GM12878 (cell line): ENCODE data around the gene KLHL30. TPM values are rescaled to one million over a fixed set of nuclear protein-coding genes. Genes with fewer than 3 reads are reported as not detected.

Source experiments
- ATAC-seq: fragments of 200-7000 bp; cut with Tn5 transposase; 3 replicates; pipeline ENCODE4 v1.9.1; 2020; ENCODE audit warnings: mild to moderate bottlenecking, moderate library complexity
- BruUV-seq: library from RNA; stranded (reverse); fragments of 400-500 nt; replicated peaks from 2 replicates; lab custom pipeline; 2021; lab: Mats Ljungman, UMichigan
- CTCF ChIA-PET: fragments of 300-600 bp; sonication (Branson Sonifier 250); formaldehyde crosslinking; extraction: SDS; loops from one replicate; lab custom pipeline; 2021; ENCODE audit warnings: inconsistent platforms; lab: Yijun Ruan, JAX
- POLR2A ChIA-PET: fragments of 350-600 bp; formaldehyde crosslinking; extraction: SDS; loops from one replicate; lab custom pipeline; 2021; ENCODE audit warnings: inconsistent platforms; lab: Charles Lee
- RAD21 ChIA-PET: fragments of 300-600 bp; sonication (Branson Sonifier 250); formaldehyde crosslinking; loops from one replicate; lab custom pipeline; 2023; ENCODE audit warnings: antibody characterized with exemption; ENCODE audit not compliant: unreplicated experiment; lab: Charles Lee
- SMC1A ChIA-PET: fragments of 300-600 bp; sonication (Branson Sonifier 250); formaldehyde crosslinking; loops from one replicate; lab custom pipeline; 2023; ENCODE audit not compliant: unreplicated experiment, uncharacterized antibody; lab: Charles Lee
- DNase-seq: peaks from one replicate; pipeline ENCODE4 v3.0.0-alpha.2; 2011; ENCODE audit warnings: low read depth, low spot score
- FAIRE-seq: peaks from 3 replicates; lab custom pipeline; 2011; peaks lifted over from hg19 to GRCh38; lab: Jason Lieb, UNC
- H2AFZ ChIP-seq: 2 replicates; pipeline ENCODE4 v1.6.0; 2011; ENCODE audit warnings: low read depth, low read length, control low read depth; ENCODE audit not compliant: control insufficient read depth
- H3K27ac ChIP-seq: 2 replicates; pipeline ENCODE4 v1.5.1; 2011; ENCODE audit warnings: control low read depth; ENCODE audit not compliant: control insufficient read depth, insufficient read depth
- H3K27me3 ChIP-seq, 2 experiments: replicated peaks in 1 of 2; 2 replicates each; pipeline versions ENCODE4 v1.6.0 to v1.6.1; 2011; ENCODE audit warnings: low read length in 1 of 2; ENCODE audit not compliant: control insufficient read depth in 2 of 2, insufficient read depth in 2 of 2
- H3K36me3 ChIP-seq, 2 experiments: 2 replicates each; pipeline ENCODE4 v1.5.1; 2011; ENCODE audit warnings: low read length in 1 of 2; ENCODE audit not compliant: control insufficient read depth in 2 of 2, insufficient read depth in 2 of 2
- H3K4me1 ChIP-seq: 2 replicates; pipeline ENCODE4 v1.6.1; 2011; ENCODE audit warnings: mild to moderate bottlenecking, low read length, moderate library complexity, mixed read lengths; ENCODE audit not compliant: control insufficient read depth, insufficient read depth
- H3K4me2 ChIP-seq: 2 replicates; pipeline ENCODE4 v1.6.0; 2011; ENCODE audit warnings: control low read depth; ENCODE audit not compliant: control insufficient read depth, insufficient read depth
- H3K4me3 ChIP-seq: fragments of 200-600 bp; sonication (generic); 2 replicates; pipeline ENCODE4 v1.5.1; 2016
- H3K79me2 ChIP-seq: 2 replicates; pipeline ENCODE4 v1.6.0; 2011; ENCODE audit warnings: low read length; ENCODE audit not compliant: control insufficient read depth, insufficient read depth
- H3K9ac ChIP-seq: 2 replicates; pipeline ENCODE4 v1.8.0; 2011; ENCODE audit warnings: low read length, control low read depth, mixed read lengths; ENCODE audit not compliant: control insufficient read depth, insufficient read depth
- H3K9me3 ChIP-seq: replicated peaks from 3 replicates; pipeline ENCODE4 v1.5.1; 2011; ENCODE audit warnings: mild to moderate bottlenecking, low read length; ENCODE audit not compliant: control insufficient read depth, insufficient read depth
- H4K20me1 ChIP-seq: 2 replicates; pipeline ENCODE4 v1.6.0; 2011; ENCODE audit not compliant: control insufficient read depth, insufficient read depth
- ATF7 ChIP-seq: fragments of 450-650 bp; IDR thresholded peaks from 2 replicates; pipeline ENCODE4 v1.6.1; 2016; ENCODE audit warnings: low read depth, mild to moderate bottlenecking
- CHD2 ChIP-seq: IDR thresholded peaks from 2 replicates; pipeline ENCODE4 v1.6.1; 2011; ENCODE audit warnings: low read depth, low read length, improper control_type of control experiment, borderline replicate concordance
- MXI1 ChIP-seq: fragments of 150-350 bp; IDR thresholded peaks from 2 replicates; pipeline ENCODE4 v1.6.1; 2011; ENCODE audit warnings: low read depth, mild to moderate bottlenecking, inconsistent platforms, low read length, improper control_type of control experiment
- POU2F2 ChIP-seq: IDR thresholded peaks from 3 replicates; pipeline ENCODE4 v1.6.1; 2011; ENCODE audit warnings: low read depth, mild to moderate bottlenecking, low read length, borderline replicate concordance
- RFX5 ChIP-seq: IDR thresholded peaks from 2 replicates; pipeline ENCODE4 v1.6.1; 2011; ENCODE audit warnings: low read depth, low read length, improper control_type of control experiment
- WGBS: methylation state at CpG from one replicate; pipeline ENCODE4 v1.1.6; 2016; ENCODE audit warnings: low lambda C conversion rate; ENCODE audit not compliant: insufficient replicate concordance, insufficient coverage; ENCODE audit errors: missing lambda C conversion rate; 5-methylcytosine and 5-hydroxymethylcytosine counted together
- in situ Hi-C: fragments of 300-500 bp; cut with MboI; formaldehyde crosslinking; loops from 9 replicates; pipeline ENCODE4 v1.14.3; 2018; ENCODE audit warnings: mixed read lengths
- intact Hi-C: fragments of 100-400 bp; cut with micrococcal nuclease; formaldehyde crosslinking; loops from one replicate; pipeline ENCODE4 v1.14.2; 2022; ENCODE audit not compliant: unreplicated experiment
- polyA plus RNA-seq, 11 experiments: library from polyadenylated mRNA; depleted of rRNA in 4 of 11; unstranded in 6 of 11; stranded (reverse) in 5 of 11; fragments of >200 nt; fragmentation: Nextera tagmentation in 4 of 11; fragmentation: Illumina TruSeq in 1 of 11; extraction: Ambion mirVana in 4 of 11; extraction: Trizol in 1 of 11; gene quantifications; 1 replicate in 1 of 11; 2 replicates in 10 of 11; pipeline versions ENCODE4 v1.2.1 to v1.2.3, GENCODE V29; 2011 to 2016; ENCODE audit warnings: inconsistent platforms in 2 of 11, missing spikeins in 2 of 11, low read depth in 1 of 11
- total RNA-seq, 4 experiments: library from RNA; depleted of rRNA in 3 of 4; stranded (reverse); fragments of >200 nt in 3 of 4; fragmentation: Illumina TruSeq in 1 of 4; extraction: Trizol in 1 of 4; gene quantifications; 2 replicates each; pipeline versions ENCODE4 v1.2.1 to v1.2.3, GENCODE V29; 2013 to 2021
- TF ChIP-seq, protein P1 (sequence below): fragments of 450-650 bp; conservative IDR thresholded peaks from 2 replicates; pipeline ENCODE4 v1.6.1; 2017; ENCODE audit warnings: mild to moderate bottlenecking, moderate library complexity
- TF ChIP-seq, protein P2 (sequence below): fragments of 450-650 bp; IDR thresholded peaks from 2 replicates; pipeline ENCODE4 v1.6.1; 2017; ENCODE audit warnings: antibody characterized with exemption, mild to moderate bottlenecking, moderate library complexity

Gene KLHL30
- total and polyA plus RNA-seq, 10 of the 15 experiments (the other 5 are each of a cell fraction or from before 2014, with no cell fraction given) = 0.03 TPM; not detected in 9

DNA sequence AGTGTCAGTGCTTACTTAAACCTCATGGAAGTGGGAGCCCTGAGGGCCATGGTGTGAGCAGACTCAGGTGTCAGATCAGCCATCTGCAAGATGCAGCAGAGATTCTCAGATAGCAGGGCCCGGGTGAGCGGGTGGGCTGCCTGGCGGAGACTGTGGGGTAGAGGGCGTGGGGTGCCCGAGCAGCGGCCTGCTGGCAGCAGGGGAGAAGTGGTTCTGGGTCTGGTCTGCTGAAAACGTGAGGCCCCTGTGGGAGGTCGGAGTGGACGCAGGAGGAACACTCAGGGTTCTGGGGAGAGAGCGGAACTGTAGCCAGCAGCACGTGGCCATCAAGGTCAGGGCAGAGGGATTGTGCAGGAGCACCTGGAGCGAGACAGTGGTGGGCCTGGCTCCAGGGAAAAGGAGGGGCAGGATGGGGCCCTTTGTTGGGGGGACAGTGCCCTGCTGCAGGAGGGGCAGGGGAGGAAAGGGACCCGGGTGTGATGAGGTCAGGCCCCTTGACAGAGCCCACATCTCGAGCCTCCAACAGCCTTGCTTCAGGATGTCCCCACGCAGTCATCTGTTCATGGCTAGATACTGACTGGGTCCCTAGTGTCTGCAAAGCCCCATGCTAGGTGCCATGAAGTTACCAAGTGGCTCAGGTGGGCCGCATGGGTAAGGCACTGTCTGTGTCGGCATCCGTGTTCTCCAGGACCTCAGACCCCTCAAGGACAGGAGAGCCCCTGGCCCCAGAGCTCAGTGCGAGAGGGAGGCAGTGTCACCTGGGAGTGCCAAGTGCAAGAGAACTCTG lies 41.1 kb upstream of the KLHL30 start:
- ChIA-PET RAD21 (interaction anchor here (1.0 to 3.5 kb wide), 4 partner anchors 10 to 129 kb away, joined by 3 to 9 read pairs (median 8); partner anchors contain the start of gene SCLY), CTCF (interaction anchor here (1.6 kb wide), 1 partner anchor 239 kb away, joined by 4 read pairs; no protein-coding TSS in a partner anchor), POLR2A (no interaction called here), SMC1A (no interaction called here)
- Histone ChIP-seq H3K9ac (no peak overlapping the region), H3K79me2 (no peaks in the 10 kb centered on the region), H4K20me1 (no peaks in the 10 kb centered on the region), H3K9me3 (no peaks in the 10 kb centered on the region), H3K36me3 (peaks cover 0 to 2% of the 10 kb centered on the region in 2 experiments; a peak in 2 of 4 replicates), H3K27ac (no peak overlapping the region), H3K4me1 (peaks cover 11% of the 10 kb centered on the region), H3K4me3 (no peak overlapping the region), H3K4me2 (no peak overlapping the region), H2AFZ (no peak overlapping the region), H3K27me3 (no peaks in the 10 kb centered on the region)
- TF ChIP-seq MXI1 (no peak), RFX5 (no peak), POU2F2 (no peak), ATF7 (no peak), CHD2 (no peak)
- TF ChIP-seq, protein P1, sequence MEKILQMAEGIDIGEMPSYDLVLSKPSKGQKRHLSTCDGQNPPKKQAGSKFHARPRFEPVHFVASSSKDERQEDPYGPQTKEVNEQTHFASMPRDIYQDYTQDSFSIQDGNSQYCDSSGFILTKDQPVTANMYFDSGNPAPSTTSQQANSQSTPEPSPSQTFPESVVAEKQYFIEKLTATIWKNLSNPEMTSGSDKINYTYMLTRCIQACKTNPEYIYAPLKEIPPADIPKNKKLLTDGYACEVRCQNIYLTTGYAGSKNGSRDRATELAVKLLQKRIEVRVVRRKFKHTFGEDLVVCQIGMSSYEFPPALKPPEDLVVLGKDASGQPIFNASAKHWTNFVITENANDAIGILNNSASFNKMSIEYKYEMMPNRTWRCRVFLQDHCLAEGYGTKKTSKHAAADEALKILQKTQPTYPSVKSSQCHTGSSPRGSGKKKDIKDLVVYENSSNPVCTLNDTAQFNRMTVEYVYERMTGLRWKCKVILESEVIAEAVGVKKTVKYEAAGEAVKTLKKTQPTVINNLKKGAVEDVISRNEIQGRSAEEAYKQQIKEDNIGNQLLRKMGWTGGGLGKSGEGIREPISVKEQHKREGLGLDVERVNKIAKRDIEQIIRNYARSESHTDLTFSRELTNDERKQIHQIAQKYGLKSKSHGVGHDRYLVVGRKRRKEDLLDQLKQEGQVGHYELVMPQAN = no peak
- TF ChIP-seq, protein P2, sequence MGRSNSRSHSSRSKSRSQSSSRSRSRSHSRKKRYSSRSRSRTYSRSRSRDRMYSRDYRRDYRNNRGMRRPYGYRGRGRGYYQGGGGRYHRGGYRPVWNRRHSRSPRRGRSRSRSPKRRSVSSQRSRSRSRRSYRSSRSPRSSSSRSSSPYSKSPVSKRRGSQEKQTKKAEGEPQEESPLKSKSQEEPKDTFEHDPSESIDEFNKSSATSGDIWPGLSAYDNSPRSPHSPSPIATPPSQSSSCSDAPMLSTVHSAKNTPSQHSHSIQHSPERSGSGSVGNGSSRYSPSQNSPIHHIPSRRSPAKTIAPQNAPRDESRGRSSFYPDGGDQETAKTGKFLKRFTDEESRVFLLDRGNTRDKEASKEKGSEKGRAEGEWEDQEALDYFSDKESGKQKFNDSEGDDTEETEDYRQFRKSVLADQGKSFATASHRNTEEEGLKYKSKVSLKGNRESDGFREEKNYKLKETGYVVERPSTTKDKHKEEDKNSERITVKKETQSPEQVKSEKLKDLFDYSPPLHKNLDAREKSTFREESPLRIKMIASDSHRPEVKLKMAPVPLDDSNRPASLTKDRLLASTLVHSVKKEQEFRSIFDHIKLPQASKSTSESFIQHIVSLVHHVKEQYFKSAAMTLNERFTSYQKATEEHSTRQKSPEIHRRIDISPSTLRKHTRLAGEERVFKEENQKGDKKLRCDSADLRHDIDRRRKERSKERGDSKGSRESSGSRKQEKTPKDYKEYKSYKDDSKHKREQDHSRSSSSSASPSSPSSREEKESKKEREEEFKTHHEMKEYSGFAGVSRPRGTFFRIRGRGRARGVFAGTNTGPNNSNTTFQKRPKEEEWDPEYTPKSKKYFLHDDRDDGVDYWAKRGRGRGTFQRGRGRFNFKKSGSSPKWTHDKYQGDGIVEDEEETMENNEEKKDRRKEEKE = no peak
- in situ Hi-C loops = no loop called here
- ATAC-seq (no peak), FAIRE-seq (no peak), DNase-seq (no peak)
- BruUV-seq = no TSS peak
- intact Hi-C loops = no loop called here
- WGBS = 86% methylated on average over 19 of the region's 19 CpGs
